ENCODE results near the gene PRCD.
A peak's percentile ranks its signal among the peaks of the same experiment; 100 is the strongest.

The PRCD gene, protein sequence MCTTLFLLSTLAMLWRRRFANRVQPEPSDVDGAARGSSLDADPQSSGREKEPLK

DNA sequence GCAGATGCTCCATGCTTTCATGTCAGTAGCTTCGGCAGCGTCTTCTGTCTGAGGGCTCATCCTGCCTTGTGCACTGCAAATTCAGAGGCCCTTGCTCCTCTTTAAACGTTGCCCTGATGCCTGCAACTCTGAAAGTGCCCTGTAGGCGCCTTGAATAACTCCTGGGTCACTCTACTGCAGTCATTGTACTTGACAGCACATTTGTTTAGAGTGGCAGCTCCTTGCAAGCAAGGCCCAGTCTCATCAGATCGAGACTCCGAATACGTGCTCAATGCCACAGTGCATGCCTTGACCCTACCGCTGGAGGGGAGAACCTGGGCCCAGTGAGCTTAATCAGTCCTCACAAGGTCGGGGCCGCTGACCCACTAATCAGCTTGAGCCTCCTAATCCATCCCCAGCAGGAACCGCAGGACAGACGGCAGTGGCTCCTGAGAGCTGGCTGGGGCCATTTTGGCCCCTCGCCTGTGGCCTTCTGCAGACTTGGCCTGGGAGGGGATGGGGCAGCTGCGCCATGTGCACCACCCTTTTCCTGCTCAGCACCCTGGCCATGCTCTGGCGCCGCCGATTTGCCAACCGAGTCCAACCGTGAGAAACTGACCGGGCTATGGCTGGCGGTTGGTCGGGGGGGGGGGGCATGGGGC is at the start of gene PRCD:
Gene PRCD (plus strand): TSS at position 414 of the 641 bp plus-strand sequence. CDS start 98 bp downstream, at position 512.
- no peak for DNase-seq

DNA sequence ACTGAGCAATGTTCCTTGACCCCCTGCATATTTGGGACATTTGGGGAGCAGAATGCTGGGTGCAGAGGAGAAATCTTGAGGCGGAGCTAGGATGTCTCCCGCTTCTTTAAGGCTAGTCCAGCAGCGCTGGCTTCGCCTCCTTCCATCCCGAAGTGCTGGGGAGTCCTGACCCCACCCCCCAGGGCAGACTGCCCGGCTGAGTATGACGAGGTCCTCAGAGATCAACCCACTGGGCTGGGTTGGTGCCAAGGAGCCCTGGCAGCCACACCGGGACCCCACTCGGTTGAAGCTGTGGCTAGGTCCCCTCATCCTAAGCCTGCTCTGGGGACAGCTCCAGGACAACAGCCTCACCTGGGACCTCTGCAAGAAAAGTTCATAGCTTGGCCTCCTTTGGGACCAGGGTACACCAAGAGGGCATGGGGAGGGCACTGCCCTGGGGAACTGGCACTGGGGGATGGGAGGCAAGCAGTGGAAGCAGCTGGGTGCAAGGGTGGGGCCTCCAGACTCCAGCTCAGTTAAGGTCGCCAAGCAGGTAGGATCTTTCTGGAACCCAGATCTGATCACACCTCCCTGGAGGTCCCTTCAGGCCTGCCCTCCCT is 49.6 kb upstream of the PRCD start:
- no peak for DNase-seq

DNA sequence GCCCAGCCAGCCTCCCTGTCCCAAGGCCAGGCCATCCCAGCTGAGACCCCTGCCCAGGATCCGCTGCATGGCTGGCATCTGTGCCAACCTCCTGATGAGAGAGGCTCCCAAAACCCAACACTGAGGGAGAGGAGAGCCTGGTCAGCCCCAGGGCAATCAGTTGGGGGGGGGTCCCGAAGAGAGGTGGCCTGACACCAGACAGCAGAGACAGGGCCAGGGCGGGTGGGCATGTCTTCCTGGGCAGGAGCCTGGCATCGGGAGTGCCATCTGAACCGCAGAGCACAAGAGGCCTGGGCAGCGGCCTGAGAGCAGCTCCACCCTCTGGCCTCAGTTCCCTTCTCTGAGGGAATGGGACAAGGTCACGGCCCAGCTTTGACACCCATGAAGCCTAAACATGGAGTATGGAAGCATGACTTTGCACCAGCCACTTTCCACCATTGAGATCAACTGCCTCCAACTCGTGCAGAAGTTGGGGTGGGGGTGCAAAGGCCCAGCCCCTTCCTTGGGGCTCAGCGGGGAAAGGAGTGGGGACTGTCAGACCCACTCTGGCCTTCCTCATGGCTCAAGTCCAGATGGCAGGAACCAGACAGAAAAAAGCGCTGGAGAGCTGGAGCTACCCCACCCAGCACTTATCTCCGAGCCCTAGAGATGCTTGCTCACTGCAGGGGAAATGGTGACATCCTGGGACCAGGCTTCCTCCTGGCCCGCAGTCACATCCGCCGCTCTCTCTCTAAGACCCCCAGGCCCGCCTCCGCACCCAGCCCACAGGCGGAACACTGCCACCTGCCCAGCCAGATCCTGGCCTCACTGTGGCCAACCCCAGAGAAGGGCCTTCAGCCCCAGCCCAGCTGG is 48.3 kb upstream of the PRCD start:
- no peak for DNase-seq

DNA sequence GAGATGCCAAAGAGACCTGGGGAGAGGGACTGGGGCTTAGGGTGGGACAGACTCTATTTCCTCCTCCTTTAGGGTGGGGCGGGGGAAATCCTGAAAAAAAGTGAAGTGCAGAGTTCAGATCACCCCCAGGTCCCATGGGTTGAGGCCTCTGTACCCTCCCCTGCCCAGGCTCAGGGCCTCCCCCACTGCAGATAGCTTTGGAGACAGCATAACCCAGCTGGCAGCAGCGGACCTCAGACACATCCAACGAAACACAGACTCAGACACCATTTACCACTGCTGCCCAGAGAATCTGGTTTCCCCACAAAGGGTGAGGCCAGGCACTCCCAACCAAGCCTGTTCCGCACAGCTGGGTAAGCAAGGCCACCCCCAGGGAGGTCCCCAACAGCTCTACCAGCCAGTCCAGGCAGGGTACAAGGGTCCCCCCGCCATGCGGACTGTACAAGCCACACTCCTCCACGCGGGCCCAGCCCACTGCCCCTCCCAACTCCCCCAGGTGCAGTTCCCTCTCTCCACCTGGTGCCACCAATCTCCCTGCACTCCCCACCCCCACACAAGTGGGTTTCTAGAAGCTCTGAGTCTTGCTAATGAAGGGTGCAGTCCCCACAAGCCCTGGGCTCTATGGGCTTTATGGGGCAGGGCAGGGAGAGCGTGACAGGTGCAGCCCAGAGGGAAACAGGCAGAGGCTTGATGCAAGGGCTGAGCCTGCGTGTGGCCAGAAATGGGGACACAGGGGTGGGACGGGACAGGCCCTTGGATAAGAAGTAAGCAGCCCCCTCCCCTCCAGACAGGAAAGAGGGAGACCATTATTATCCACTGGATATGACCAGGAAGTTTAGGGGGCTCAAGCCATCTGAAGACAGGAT is 47.5 kb upstream of the PRCD start:
- DNase-seq = no peak

DNA sequence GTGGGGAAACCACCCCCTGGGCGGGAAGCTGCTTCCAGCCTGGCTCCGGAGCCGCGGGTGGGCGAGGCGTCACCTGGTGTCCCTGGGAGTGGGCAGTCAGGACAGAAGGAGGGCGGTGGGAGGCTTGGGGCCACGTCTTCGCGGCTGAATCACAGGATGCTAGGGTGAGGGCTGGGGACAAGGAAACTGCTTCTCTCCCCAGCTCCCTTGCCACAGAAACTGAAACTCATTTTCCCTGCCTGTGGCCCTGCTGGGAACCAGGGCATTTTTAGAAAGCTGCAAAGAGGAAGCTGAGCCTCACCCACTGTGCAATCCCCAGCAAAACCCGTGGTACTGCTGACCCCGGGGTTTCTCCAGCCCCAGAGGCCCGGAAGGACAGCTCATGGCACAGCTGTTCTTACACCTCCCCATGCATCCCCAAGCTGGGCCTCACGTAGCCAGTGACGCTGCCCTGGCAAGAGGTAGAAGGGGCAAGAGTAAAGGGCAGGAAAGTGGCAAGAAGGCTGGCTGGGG is 46.8 kb upstream of the PRCD start:
- DNase-seq = peak; percentile 47

DNA sequence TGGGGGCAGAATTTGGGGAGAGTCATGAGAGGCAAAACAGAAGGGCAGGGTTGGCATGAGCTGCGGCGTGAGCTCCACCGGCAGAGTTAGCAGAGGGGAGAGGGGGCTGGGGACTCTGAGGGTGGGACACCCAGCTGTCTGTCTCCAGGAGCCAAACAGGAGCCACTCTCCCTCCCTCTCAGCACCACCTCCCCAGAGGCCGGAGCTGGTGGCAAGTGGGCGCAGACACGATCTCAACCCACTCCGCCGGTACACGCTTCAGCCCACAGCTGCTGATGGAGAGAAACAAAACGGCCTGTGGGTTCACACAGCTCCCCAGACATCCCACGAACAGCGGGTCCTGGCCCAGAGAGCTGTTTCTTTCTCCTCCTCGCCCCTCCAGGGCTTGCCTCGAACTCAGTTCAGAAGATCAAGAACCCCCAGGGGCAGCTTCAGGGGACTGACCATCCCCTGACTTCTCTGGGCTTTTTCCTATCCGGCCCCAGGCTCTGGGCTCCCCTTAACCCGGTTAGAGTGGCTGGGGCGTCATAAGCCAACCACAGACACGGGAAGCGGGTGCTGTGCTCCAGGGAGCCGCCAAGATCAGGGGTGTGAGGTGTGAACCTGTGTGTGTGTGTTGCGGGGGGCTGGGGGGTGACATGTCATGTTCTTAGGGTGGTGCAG is 46.2 kb upstream of the PRCD start:
- no peak for DNase-seq

DNA sequence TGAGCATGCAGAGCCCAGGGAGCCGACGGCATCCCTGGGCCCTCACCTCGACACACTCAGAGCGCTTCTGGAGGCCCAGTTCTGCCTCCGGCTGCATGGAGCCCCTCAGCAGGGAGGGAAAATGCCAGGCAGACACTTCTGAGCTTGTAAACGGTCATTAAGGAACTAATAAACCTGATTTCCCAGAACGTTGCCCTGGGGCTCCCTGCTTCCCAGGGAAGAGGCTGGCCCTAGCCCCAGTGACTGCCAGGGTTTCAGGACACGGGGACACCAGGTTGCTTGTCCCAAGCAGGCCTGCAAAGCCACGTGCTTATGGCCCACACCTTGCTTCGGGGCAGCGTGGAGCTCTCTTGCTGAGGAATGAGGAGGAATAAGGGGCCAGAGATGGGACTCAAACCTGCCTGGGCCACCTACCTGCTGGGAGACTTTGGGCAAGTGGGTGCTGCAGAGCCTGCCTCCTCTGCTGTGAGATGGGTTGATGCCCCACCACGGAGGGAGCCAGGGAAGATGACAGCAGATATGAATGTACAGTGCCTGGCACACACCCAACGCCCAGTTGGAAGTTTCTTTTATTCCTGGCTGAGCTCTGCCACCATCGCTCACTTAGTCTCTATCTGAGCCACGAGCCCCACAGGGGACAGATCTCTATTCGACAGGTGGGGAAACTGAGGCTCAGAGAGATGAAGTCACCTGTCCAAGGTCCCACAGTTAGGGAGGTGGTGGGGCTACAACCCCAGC is 44.0 kb upstream of the PRCD start:
- no peak for DNase-seq

DNA sequence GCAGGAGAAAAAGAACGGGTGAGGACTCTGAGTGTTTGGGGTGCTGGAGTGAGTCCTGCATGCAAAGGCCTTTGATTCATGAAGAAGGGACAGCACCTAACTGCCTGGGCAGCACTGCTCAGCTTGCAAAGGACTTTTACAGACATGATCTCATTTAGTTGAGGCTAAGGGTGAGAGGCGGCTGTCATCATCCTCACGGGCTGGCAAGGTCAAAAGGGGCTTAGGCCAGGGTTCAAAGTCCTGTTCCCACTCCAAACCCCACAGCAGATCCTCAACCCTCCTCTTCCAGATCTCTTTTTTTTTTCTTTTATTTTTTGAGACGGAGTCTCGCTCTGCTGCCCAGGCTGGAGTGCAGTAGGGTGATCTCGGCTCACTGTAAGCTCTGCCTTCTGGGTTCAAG is 43.4 kb upstream of the PRCD start:
- no peak for DNase-seq

DNA sequence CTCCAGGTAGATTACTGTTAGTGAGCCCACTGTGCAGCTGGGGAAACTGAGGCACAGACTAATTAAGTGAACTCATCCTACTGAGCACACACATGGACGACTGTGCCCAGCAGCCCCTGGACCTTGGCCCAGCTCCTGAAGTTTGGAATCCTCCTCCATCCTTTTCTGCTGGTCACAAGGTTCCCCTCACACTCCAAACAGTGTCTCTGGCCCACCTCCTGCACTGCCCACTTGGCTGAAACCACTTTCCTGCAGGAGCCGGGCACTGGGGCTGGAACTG is 42.2 kb upstream of the PRCD start:
- no peak for DNase-seq

DNA sequence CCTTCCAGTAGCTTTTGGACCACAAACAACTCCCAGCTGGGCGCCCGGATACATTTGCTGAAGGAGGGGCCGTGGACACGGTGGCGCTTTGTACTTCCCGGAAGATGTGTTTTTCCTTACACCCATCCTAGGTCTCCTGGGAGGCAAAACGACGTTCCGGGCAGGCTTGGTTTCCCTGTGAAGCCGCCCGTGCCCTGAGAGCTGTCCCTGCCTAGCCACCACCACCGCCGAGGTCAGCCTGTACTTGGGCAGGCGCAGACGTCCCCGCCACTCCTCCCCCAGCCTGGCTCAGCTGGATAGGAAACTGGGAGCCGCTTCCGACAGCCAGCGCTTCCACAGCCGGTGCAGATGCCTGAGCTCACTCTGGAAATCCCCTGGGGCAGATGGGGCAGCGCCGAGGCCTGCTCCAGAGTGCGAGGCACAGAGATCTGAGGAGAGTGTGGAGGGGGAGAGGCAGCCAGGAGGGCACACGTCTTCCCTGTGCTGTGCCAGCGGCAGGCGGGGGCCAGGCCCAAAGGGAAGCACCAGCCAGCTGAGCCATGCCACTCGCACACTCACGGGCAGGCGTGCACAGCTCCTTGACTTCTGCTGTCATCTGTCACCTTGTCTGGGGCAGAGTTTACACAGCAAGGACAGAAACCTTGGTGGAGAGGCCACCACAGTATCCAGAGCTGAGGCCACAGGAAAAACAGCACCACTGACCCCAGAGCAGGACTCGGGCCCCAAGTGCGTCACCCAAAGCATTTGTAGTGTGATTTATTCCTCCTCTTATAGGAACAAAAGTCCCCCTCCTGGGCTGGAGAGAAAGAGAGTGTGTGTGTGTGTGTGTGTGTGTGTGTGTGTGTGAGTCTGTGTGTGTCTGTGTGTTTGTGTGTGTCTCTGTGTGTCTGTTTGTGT is 41.6 kb upstream of the PRCD start:
- peak; percentile 55 for DNase-seq

DNA sequence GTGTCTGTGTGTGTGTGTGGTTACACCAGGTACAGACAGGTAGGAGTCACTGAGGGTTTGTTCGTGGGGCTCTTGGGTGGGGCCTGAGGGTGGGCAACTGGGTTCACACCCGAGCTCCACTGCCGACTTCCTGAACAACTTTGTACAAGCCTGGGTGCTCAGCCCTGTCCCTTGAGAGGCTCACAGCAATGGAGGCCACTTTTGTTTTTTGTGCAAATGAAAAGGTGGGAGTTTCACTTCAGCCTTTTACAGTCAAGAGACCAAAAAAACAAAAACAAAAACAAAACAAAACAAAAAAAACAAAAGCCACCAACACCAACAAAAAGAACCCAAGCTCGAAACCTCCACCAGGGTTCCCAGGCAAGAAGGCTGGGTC is 41.0 kb upstream of the PRCD start:
- DNase-seq = no peak

DNA sequence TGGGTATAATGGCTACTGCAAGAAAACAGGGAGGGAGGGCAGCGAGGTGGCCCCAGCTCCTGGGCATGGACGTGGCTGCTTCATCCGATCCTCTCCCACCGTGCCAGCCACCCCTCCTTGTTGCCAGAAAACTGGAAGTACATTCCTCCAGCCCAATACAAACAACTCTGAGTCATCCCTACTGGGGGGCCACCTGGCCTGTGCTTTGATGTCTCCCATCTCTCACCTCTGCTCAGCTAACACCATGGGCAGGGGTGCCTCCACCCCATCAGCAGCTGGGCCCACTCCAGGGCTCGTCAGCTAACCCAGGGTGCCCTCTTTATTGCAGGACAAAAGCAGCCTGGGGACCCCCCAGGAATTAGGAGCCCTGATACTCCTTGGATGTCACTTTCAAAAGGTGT is 40.6 kb upstream of the PRCD start:
- DNase-seq = no peak

DNA sequence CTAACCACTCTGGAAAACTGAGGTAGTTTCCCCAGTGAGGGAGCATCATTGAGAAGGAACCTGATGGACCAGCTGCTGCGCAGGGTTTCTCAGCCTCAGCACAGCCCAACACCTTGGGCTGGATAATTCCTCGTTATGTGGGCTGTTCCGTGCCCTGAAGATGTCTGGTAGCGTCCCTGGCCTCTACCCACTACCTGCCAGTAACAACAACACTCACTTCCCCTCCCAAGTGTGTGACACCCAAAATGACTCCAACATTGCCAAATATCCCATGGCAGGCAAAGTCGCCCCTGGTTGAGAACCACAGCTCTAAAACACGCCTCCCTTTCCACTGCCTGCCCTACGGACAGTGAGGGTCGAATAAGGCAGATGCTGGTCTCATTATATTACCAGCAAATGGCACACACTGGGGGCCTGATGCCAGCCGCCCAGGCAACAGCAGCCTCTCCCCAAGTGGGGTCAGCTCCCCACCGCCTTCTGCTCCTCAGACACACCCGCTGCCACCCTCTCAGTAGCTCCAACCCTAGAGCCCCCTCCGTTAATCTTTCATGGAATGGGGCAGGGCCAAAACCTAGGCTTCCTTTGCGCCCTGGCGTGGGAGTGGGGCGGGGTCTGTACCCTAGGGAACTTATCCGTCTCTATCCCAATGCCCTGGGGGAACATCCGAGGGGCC is 39.6 kb upstream of the PRCD start:
- no peak for DNase-seq

DNA sequence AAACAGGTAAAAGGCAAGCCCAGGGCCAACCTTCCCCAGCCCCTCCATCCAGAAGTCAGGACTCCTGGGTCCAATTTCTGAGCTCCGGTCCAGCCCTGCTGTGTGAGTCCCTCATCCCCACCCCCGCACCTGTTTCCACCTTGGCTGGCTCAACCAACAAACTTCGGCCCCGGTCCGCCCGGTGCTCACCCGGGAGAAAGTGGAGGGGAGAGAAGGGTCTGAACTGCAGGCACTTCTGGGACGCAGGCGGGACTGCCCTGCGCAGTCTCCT is 39.2 kb upstream of the PRCD start:
- DNase-seq = no peak

DNA sequence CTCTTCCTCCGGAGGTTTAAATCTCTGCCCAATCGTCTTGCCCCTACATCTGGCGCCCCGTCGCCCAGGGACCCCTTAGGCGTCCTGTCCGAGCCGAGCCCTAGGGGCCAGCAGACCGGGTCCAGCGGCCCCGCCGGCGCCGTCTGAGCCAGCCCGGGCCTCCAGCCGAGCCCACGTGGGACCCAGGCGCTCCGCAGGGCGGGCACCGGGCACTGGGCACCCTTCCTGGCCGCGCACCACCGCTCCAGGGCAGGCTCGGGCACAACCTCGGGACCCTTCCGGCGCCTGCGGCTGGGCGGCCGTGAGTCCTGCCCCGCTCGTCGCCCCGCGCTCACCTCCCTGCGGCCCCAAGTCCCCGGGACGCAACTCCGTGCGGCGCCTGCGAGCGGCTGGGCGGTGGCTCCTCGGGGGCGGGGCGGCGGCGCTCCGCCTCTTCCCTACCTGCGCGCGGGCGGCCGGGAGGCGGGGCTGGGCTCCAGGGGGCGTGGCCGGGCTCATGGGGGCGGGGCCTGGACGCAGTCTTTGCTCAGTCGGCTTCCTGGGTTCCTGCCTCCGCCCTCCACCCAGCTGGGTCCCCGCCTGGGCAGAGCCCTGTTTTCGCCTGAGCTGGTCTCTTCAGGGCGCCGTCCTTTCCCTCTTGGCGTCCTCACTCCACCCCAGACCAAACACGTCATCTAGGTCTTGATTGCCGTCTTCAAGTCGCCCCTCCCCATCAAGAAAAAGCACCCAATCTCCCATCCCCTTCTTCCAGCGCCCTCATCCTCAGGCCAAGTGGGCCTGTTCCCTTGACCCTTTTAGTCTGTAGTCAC is 38.6 kb upstream of the PRCD start, which contains the start of gene RHBDF2:
Gene RHBDF2 (minus strand): TSS at position 406 of the 809 bp plus-strand sequence. CDS start 19,899 bp downstream, outside the sequence.
- DNase-seq = peak; percentile 65

DNA sequence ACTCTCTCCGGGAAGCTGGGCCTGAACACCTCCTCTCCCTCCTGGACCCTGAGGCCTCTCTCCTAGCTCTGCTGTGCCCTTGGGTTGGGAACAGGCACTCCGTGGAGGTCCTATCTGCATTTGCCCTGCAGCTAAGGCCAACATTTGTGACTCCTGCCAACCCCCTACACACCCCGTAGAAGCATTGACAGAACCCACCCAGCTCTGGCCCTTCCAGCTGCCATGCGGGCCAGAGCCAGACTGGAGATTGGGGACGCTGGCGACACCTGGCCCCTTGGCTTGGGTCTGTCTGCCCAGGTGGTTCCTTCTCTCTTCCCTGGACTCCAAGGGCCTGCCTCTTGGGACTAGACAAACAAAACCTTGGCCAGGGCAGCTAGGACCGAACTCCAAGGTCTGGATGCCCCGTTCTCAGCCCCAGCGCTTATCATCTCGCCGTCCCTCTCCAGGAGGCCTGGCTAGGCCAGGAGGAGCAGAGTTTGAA is 38.0 kb upstream of the PRCD start:
- DNase-seq = no peak

DNA sequence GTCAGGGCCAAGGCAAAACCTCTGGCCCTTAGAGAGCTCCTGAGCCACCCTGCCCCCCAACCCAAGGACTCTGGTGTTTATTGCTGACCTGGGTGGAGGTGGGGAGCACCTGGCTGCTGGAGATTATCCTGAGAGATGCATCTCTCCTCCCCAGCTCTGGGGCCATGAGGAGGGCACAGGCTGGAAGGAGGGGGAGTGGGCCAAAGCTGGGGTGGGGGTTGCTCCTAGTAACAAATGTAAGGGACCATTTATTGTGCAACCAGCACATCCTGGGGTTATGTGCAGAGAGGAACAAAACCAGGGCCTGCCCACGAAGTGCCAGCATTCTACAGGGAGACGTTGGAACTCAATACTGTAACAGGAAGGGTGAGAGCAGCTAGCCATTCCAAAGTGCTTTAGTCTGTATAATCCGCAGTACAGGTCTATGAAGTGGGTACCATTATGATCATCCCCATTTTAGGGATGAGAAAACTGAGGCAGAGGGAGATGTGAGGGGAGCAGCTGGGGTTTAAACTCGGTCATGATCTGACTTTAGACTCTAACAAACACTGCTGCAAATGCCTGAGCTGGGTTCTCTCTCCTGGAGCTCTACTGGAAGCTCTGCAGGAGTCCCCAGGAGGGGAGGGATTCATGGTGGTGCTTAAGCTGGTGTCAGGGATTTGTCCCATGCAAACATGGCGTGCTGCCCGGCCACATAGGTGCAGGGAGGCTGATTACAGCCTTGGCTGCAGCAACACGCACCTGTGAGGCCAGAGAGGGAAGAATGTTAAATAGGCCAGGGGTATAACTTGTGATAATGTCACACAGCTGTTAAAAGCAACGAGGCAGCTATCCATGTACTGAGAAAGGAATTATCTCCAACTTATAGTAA is 37.3 kb upstream of the PRCD start:
- DNase-seq = no peak

DNA sequence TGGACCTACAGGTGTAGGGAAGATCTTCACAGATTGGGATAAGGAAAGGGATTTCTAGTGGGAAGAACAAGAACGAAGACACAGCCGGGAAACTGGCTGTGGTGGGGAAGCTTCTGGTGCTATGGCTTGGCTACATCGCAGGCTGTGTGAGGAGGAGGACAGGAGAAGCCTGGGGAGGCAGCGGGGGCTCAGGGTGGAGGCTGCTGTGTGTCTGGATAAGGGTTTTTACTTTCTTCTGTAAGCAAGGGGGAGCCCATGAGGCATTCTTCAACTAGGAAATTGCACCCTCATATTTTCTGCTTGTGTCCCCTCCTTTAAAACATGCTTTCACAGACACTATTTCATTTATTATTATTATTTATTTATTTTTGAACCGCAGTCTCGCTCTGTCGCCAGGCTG is 35.7 kb upstream of the PRCD start:
- no peak for DNase-seq
